NCI-H2196 (cell line): ENCODE measurements around the gene HSPA12B.
A peak's percentile ranks its signal among the peaks of the same experiment; 100 is the strongest.

Experiments
- DNase-seq: peaks from one replicate; lab custom pipeline; 2025; ENCODE audit not compliant: unreplicated experiment; lab: John Stamatoyannopoulos, UW

HSPA12B gene

DNA sequence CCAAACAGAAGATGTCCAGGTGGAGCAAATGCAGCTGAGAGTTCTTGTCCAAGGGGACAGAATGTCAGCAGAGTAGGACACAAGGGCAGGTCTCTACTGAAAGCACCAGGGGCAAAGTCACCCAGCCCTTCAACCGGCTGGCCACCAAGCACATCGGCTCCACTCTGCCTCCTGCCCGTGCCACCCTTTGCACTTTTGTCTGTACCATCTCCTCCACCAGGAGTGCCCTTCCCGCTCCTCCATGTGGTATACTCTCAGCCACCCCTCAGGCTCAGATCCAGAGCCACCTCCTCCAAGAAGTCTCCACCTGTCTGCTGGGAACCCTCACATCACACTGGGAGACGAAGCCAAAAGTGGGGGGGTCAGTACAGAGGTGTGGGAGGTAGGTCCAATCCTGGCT, 4.1 kb upstream of the HSPA12B start:
- no peak for DNase-seq

DNA sequence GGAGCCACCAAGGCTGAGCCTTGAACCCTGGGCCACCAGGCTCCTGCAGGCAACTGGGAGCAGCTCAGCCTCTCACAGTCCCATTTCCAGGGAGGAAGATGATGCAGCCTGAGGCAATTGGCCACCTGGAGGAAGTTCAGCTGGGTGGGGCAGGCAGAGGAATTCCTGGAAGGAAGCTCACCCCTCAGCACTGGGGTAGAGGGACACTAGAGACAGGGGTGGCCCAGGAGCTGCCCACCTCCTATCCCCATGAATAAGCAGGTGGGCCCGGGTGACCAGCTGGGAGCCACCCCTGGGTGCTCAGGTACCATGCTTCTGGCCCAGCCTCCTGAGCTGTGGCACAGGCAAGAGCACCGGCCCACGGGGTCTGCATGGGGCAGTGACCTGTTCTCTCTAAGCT, 3.6 kb upstream of the HSPA12B start:
- DNase-seq = no peak

DNA sequence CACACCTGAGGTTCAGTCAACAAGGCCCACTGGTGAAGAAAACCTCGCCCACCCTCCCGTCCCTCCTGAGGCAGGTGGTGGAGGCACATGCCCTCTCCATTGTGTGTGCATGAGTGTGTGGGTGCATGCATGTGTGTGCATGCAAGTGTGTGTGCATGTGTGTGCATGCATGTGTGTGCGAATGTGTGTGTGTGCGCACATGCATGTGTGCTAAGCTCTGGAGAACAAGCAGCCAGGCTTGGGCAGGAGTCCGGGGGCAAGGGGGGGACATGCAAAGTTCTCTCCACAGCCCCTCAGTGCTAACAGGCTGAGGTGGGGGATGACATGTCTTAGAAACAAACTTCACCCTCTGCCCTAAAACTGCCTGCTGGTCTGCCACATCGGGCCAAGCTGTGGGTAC, 3.1 kb upstream of the HSPA12B start:
- DNase-seq = no peak

DNA sequence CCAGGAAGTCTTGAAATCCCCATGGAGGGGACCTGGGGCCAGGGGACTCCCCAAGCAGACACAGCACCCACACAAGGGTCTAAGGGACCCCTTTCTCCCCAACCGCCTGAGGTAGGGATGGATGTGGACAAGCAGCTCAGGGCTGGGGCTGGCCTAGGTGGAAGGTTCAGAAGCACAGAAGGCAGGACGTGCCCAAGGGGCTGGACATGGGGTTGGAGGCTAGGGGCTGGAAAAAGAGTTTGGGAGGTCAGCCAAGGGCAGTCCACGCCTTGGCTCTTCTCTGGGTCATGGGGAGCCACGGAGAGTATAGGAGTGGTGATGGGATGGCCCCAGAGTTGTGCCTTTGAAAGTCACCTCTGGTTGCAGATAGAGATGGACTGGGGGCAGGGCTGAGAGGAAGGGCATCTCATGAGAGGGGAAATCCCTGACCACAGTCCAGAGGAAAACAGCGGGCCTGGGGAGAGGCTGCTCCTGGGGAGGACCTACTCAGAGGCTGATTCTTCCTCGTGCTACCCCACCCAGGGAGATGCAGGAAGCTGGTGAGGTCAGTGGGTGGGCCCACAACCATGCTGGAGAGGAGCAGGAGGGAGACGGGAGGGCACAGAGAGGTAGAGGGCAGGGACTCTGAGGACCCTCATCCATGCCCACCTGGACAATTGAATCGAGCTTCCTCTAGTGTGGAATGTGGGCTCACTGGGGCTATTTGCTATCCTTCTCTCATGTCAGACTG, 2.5 kb upstream of the HSPA12B start:
- no peak for DNase-seq

DNA sequence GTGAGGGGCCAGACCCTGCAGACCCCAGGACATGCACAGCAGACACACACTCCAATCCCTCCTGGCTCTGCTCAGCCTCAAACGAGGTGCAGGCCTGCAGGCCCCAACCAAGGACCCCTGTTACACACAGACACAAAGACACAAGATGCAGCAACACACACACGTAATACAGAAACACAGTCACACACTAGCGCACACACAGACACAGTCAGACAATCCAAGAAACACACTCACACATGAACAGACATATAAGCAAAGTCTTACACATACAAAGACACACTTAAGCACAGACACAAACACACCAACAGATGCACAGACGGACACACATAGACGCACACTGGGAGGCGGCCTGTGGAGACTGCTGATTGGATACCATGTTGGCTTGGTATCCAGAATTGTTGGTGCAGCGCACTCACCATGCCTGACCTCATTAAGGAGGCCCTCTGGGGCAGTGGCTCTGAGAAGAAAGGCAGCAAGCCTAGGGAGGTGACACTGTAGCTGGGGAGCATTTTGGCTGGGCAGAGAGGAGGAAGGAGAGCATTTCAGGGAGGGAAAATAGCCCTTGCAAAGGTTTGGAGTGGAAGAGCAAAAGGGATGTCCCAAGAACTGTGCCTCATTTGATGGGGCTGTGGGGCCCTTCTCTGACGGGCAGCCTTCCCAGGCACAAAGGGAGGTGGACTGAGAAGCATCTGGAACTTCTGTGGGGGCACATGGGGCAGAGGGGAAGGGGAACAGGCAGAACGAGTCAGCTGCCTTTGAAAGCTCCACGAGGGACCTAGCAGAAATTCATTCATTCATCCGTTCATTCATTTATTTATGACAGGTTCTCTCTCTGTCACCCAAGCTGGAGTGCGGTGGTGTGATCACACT, 1.4 kb upstream of the HSPA12B start:
- DNase-seq = no peak

DNA sequence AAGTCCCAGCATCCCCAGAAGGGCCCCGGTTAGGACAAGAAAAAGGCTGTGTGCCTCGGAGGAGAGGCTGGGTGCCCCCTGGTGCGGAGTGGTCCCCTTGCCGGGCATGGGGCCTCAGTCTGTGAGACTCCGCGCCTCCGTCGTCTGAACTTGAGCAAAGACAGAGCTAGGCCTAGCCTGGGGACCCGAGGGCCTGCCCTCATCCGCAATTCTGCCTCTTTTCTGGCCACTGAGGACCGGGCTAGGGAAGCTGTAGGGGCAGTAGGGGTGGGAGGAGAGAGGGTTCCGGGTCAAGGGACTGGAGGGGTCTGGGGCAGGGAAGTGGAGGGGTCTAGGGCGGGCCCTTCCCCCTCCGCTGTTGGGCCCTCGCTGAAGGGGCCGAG, 550 bp upstream of the HSPA12B start:
- DNase-seq = no peak

DNA sequence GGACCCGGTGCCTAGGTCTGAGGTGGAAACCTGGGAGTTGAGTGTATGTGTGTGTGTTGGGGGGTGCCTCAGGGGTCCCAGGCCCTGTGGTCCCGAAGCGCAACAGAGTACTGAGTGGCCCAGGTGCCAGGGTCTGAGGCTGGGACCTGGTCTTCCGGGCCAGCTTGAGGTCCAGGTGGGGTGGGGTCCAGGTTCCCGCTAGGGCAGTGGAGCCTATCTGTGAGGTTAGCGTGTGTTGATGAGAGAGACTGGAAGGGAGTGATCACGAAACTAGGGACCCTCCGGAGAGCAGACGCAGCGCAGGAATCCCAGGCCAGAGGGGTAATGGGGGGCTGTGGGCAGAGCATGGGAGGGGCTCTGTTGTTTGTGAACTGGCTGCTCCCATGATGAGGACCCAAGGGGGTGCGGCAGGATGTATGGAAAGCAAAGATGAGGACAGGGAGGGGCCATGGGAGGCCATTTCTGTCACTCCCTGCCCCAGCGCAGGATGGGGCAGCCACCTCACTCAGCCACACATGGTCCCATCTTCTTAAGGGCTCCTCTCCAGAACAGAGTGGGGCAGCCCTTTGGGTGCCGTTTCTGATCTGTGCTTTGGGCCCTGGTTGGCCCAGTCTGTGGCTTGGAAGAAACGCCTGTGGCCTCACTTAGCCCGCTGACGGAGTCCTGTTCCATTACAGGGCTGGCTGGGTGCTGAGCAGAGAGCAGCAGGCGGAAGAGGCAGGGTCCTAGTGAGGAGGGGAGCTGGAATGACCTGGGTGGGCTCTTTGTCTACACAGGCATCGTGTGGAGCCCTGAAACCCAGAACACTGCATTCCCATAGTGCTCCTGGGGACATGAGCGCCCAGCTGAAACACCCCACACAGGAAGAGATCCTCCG, 872 bp downstream of the HSPA12B start:
- DNase-seq = no peak

DNA sequence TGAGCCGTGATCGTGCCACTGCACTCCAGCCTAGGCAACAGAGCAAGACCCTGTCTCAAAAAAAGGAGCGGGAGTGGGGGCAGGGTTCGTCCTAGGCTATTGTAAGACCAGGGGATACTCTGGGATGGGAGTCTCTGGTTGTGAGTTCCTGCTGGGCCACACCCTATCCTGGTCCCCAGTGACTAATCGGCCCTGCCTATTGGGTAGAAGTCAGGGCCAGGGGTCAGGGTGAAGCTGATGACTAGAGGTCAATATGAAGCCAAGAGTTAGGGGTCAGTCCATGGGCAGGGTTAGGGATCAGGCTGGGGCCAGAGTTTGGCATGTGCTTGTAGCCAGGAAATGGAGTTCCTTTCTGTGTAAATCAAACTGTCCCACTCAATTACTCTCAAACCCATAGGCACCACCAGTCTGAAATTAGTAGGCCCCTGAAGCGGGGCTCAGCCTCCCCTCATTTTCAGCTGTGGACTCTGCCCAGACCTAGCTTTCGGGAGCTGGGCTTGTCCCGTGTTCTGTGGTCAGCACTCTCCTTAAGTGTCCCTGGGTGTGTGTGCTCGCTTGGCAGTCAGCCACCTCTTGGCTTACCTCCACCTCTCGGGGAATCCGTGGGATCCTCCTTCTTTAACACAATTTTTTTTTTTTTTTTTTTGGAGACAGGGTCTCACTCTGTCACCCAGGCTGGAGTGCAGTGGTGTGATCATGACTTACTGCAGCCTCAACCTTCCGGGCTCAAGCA, 1.8 kb downstream of the HSPA12B start:
- DNase-seq = no peak

DNA sequence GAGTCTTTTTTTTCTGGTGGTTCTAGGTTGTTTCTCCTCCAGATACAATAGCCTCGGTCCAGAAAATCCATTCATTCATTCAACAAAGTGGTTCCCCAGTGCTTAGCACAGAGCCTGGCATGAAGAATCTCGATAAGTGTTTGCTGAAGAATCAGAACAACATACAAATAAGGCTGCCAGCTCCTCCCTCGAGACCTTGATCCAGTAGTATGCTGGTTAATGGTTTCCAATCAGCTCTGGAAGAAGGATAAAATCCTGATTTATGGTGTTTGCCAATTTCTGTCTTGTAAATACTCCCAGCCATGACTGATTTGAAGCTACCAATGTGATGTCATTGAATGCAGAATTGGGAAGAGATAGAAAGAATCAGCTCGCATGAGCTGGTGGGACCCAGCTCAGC, 3.3 kb downstream of the HSPA12B start:
- DNase-seq = no peak

DNA sequence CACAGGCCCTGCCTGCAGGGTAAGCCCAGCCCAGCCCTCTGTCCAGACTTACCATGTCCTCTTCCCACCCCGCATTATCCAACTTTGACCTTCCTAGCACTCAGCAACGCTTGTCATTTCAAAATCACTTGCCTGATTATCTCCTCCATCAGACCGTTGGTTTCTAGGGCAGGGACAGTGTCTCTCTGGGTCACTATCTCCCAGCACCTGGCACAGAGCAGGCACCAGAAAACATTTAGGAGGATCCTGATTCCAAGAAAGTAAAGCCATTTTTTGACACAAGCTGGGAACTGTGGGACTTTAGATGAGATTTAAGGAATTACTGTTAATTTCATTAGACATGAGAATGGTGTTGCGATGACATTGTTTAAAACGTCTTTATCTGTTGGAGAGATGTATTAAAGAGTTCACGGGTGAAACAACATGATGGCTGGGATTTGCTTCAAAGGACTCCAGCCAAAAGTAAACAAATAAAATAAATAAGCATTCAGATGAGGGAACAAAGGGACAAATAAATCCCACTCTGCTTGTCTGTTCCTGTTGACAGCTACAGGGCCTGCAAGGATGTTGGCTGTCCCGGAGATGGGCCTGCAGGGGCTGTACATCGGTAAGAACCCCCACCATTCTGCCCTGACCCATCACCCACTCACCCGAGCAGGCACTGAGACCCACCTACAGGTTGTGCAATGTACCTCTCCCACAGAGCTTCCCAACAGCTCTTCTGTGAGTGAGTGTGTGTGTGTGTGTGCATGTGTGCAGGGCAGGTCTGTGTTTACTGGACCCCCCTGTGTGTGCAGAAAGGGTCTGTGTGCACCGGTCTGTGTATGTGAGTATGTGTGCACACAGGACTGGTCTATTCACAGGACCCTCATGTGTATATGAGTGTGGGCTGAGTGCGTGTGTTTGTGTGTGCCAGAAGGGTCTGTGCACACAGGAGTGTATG, 5.9 kb downstream of the HSPA12B start:
- DNase-seq = no peak

DNA sequence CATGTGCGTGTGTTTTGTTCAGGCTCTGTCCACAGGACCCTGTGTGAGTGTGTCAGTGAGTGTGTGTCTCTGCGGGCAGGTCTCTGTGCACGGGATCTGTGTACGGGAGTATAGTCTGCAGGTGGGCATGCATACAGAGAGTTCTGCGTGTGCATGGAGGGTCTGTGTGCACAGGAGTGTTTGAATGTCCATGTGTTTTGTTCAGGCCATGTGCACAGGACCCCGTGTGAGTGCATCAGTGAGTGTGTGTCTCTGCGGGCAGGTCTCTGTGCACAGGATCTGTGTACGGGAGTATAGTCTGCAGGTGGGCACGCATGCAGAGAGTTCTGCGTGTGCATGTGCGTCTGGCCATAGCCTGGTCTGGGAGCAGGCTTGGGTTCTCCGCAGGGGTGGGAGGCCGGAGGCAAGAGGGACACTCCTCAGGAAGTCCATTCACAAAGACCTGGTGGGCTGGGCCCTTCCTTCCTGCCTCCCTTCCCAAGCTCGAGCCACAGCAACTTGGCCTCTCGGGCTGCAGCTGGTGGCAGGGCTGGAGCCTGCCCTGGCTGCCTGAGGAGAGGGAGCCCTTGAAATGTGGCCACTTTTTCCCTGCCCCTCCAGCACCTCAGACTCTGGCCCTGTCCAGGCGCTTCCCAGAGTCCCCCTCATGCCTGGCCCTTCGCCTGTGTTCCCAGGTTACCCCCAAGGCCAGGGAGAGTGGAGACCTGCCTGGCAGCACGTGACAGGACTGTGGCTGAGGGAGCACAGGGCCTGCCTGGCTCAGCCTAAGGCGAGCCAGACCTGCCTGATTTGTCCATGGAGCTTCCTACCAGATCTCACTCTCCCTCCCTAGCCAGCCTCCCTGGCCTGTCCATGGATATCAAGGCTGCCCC, 6.8 kb downstream of the HSPA12B start:
- no peak for DNase-seq

DNA sequence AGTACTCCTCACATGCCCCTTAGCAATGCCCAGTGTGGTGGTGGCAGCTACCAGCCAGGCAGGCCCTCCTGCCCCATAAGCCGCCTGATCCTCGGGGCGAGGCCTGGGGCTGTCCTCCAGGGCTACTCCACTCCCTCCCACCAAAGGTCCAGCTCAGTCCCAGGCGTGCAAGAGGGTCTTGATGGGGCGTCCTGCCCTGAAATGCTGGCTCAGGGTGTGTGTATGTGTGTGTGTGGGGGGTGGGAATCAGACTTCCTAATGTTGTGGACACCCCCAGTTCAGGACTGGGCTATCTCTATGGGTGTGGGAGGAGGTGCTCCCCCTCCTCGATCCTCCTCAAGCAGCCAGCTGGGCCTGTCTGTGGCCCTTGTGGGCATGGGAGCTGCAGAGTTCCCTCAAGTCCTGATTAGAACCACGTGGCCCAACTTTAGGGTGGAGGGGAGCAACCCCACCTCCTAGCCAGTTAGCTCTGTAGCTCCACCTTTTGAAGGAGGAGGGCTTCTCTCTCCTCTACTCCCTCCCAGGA, 7.5 kb downstream of the HSPA12B start:
- DNase-seq = no peak

DNA sequence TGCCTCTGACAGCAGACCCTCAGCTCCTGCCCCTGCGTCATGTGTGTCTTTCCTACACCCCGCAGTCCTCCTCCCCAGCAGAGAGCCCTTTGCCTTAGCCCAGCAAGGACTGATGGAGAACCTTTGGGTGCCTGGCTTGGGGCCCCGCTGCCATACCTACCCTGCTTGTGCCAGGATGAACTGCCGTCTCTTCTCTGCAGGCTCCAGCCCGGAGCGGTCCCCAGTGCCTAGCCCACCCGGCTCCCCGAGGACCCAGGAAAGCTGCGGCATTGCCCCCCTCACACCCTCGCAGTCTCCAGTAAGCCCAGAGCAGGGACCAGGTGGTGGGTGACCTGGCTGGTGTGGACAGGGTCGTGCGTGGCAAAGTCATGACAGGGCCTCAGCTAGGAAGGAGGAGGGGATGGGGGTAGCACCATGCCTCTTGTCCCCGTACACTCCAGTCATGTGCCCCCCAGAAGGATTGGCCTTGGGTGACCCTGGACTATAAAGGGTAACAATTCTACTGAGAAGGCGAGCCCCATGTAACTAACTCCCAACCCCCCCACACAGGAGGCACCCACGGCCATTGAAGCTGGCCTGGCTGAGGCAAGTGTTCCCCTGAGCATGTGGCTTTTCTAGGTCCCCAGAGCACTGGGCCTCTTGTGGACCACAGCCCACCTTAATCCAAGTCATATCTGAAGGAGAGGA, 8.3 kb downstream of the HSPA12B start:
- DNase-seq = no peak

DNA sequence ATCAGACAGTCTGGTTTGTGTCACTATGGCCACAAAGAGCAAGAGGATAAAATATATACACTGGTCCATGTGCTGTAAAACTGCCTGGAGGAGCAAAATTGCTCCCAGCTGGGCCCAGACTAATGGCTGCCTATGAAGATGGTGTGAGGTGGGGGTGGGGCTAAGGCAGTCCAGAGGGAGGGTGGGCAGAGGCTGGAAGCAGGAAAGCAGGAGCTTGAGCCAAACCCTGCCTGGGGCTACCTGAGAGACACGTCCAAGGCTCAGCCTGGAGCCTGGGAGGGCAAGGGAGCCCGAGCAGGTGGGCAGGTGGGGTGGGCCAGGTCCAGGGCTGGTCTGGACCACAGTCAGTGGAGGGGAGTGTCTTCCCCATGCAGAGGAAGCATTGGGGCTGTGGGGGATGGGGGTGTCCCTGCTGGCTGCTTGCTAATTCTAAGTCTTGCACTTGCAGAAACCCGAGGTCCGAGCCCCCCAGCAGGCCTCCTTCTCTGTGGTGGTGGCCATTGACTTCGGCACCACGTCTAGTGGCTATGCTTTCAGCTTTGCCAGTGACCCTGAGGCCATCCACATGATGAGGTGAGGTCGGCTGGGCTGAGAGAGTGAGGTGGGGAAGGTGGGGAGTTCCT, 9.5 kb downstream of the HSPA12B start:
- no peak for DNase-seq

DNA sequence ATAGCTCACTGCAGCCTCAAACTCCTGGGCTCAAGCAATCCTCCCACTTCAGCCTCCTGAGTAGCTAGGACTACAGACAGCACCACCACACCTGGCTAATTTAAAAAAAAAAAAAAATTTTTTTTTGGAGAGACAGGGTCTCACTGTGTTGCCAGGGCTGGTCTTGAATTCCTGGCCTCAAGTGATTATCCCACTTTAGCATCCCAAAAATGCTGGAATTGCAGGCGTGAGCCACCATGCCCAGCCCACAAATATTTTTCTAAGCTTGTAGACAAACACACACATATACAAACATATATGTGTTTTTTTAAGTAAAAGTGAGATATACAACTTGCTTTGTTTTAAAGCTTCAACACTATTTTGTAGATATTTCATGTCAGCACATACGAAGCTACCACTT, 10.8 kb downstream of the HSPA12B start:
- no peak for DNase-seq

DNA sequence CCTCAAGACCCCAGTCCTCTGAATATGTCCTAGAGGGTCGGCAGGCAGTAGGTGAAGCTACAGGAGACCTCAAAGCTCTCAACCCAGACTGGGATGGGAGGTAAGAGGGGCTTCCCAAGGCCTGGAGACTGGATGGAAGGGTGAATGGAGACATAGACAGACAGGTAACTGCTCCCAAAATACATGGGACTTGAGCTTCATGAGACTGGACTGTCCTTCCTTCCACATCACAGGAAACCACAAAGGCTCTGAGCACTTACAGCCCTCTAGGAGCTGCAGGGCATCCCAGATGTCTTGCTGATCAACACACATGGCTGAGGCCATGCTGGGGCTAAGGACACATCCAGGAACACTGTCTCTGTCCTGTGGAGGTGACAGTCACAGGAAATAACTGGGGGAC, 11.6 kb downstream of the HSPA12B start:
- no peak for DNase-seq

DNA sequence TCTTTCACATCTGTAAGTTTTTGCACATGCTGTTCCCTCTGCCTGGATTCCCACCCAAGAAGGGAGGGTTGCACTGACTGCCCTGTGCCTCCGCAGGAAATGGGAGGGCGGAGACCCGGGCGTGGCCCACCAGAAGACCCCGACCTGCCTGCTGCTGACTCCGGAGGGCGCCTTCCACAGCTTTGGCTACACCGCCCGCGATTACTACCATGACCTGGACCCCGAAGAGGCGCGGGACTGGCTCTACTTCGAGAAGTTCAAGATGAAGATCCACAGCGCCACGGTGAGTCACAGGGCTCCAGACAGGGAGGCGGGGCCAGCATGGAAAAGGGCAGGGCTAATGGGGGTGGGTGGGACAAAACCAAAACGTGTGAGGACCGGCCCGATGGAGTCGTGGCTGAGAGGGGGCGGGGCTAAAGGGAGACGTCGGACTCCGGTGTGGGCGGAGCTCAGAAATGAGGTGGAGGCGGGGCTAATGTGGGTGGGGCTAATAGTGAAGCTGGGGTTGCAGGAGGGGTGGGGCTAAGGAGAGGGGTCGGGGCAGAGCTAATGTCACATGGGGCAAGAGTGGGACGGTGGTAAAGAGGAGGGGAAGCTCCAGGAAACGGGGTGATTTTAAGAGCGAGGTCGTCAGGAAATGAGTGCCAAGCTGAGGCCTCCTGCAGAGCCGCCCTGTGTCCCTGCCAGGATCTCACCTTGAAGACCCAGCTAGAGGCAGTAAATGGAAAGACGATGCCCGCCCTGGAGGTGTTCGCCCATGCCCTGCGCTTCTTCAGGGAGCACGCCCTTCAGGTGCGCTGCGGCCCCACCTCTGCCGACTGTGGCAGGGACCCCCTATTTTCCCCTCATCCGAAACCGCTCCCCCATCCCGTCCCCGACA, 12.6 kb downstream of the HSPA12B start:
- peak; percentile 76 for DNase-seq
